ENCODE data around the gene GJB6. TPM values are rescaled to one million over a fixed set of nuclear protein-coding genes. Genes with fewer than 3 reads are reported as not detected.
"Not testable (repeated sequence)": the region's sequence is repeated elsewhere in the genome, so short reads cannot be mapped to it uniquely, and the experiment has no call there.

Gene GJB6
- total RNA-seq = not detected

- Histone ChIP-seq H3K27me3 (peaks cover 31% of the 10 kb centered on the region), H3K9me3 (no peaks in the 10 kb centered on the region), H3K36me3 (no peaks in the 10 kb centered on the region), H3K27ac (no peak within 1 kb of the TSS), H3K4me3 (peak within 1 kb of the TSS; percentile 33), H3K9ac (ENCODE audit: low read depth in 2 of 2, low read length in 2 of 2) (peak within 1 kb of the TSS in 1 of 2 donors; percentile 35), H3K4me1 (peaks cover 4% of the 10 kb centered on the region)
- TF ChIP-seq CTCF (IDR thresholded peaks at IDR 0.05) = no peak
- intact Hi-C loops (cut with DNase I) = no loop called here
- DNase-seq = no peak
Observed at GRCh38 chr13:20231839-20232555, at the start of gene GJB6. Gene GJB6 (minus strand): TSS chr13:20232319. CDS start chr13:20223480, 8,839 bp downstream.

GRCh38 chr13:20276901-20277300 is 44.8 kb upstream of the GJB6 start:
- H3K27me3 ChIP-seq; intact Hi-C loops (cut with DNase I); H3K36me3 ChIP-seq; H3K27ac ChIP-seq; H3K9me3 ChIP-seq; H3K4me3 ChIP-seq; H3K9ac ChIP-seq (ENCODE audit: low read depth in 2 of 2, low read length in 2 of 2); H3K4me1 ChIP-seq; DNase-seq: not testable (repeated sequence)

DNA sequence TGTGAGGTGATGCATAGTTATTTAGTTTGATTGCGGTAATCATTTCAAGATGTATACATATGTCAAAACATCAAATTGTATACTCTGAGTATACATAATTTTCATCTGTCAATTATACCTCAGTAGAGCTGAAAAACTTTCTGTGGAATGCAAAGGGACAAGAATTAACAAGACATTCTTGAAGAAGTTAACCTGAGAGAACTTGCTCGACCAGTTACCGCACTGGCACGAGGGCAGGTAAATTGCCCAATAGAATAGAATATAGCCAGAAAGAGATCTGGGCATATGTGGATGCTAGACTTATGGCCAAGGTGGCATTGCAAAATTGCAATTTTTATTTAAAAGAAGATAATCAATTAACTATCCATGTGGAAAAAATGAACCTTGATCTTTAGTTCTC is 42.3 kb upstream of the GJB6 start:
- no peak overlapping the region for H3K27ac ChIP-seq
- no peak overlapping the region for H3K4me3 ChIP-seq
- H3K27me3 ChIP-seq = no peaks in the 10 kb centered on the region
- no peaks in the 10 kb centered on the region for H3K4me1 ChIP-seq
- no peak for DNase-seq
- no peak for TF ChIP-seq CTCF (IDR thresholded peaks at IDR 0.05)
- H3K9ac ChIP-seq (ENCODE audit: low read depth in 2 of 2, low read length in 2 of 2) = no peak overlapping the region
- no peaks in the 10 kb centered on the region for H3K9me3 ChIP-seq
- intact Hi-C loops (cut with DNase I) = no loop called here
- no peaks in the 10 kb centered on the region for H3K36me3 ChIP-seq

DNA sequence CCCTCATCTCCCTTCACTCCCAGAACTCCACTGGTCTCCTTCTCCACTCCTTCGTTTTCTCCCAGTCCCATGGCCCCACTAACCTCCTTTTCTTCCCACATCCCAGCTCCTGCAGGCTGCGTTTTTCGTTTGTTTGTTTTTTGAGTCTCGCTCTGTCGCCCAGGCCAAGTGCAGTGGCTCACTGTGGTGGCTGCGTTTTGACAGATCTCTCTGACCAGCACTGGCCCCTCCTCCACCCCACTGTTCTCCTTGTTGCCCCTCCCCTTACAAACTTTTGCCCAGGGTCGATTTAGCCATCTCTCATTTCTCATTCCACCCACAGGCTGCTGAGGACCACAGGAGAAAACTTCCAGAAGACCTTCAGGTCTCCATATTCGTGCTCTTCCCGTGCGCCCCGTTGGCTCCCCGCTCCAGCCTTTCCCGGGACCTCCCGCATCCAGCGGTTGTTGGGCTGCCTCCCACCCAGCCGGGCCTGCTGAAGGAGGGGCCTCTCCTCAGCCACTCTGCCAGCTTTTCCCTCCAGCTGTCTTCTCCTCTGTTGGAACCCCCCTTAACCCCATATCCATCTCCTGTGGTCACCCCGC is 40.6 kb upstream of the GJB6 start:
- intact Hi-C loops (cut with DNase I) = no loop called here
- Histone ChIP-seq H3K36me3 (no peaks in the 10 kb centered on the region), H3K27me3 (no peaks in the 10 kb centered on the region), H3K9ac (ENCODE audit: low read depth in 2 of 2, low read length in 2 of 2) (no peak overlapping the region), H3K27ac (no peak overlapping the region), H3K9me3 (no peaks in the 10 kb centered on the region), H3K4me3 (no peak overlapping the region), H3K4me1 (no peaks in the 10 kb centered on the region)
- DNase-seq = no peak
- TF ChIP-seq CTCF (IDR thresholded peaks at IDR 0.05) = no peak

- no peaks in the 10 kb centered on the region for H3K27me3 ChIP-seq
- H3K4me1 ChIP-seq = no peaks in the 10 kb centered on the region
- H3K9me3 ChIP-seq = no peaks in the 10 kb centered on the region
- no peak for DNase-seq
- H3K9ac ChIP-seq (ENCODE audit: low read depth in 2 of 2, low read length in 2 of 2) = no peak overlapping the region
- H3K27ac ChIP-seq = no peak overlapping the region
- no peaks in the 10 kb centered on the region for H3K36me3 ChIP-seq
- TF ChIP-seq CTCF (IDR thresholded peaks at IDR 0.05) = no peak
- intact Hi-C loops (cut with DNase I) = no loop called here
- H3K4me3 ChIP-seq = no peak overlapping the region
Observed at GRCh38 chr13:20272104-20272503, 40.0 kb upstream of the GJB6 start.

GRCh38 chr13:20271441-20271840 is 39.3 kb upstream of the GJB6 start:
- no peak overlapping the region for H3K4me3 ChIP-seq
- no peak for TF ChIP-seq CTCF (IDR thresholded peaks at IDR 0.05)
- H3K4me1 ChIP-seq = no peaks in the 10 kb centered on the region
- H3K36me3 ChIP-seq = no peaks in the 10 kb centered on the region
- DNase-seq = no peak
- no peak overlapping the region for H3K27ac ChIP-seq
- intact Hi-C loops (cut with DNase I) = no loop called here
- H3K9ac ChIP-seq (ENCODE audit: low read depth in 2 of 2, low read length in 2 of 2) = no peak overlapping the region
- H3K9me3 ChIP-seq = no peaks in the 10 kb centered on the region
- no peaks in the 10 kb centered on the region for H3K27me3 ChIP-seq
